HEK293 (cell line): ENCODE results near the gene MAMDC2.

Source experiments
- CTCF ChIA-PET: fragments of 350-600 bp; formaldehyde crosslinking; extraction: SDS; loops from one replicate; lab custom pipeline; 2021; ENCODE audit warnings: antibody characterized with exemption; lab: Yijun Ruan, JAX
- POLR2A ChIA-PET: fragments of 300-600 bp; formaldehyde crosslinking; extraction: SDS; loops from one replicate; lab custom pipeline; 2020; ENCODE audit warnings: antibody characterized with exemption, inconsistent platforms; lab: Yijun Ruan, JAX
- H3K27ac ChIP-seq: fragments of 200-500 bp; sonication (Bioruptor generic); 2 replicates; pipeline ENCODE4 v1.5.1; 2014; ENCODE audit warnings: low read depth, low read length, control low read depth, inconsistent platforms; ENCODE audit errors: extremely low read depth
- H3K36me3 ChIP-seq, 2 experiments: fragments of 200-500 bp in 1 of 2; sonication (Bioruptor generic) in 1 of 2; 1 replicate in 1 of 2; 2 replicates in 1 of 2; pipeline ENCODE4 v1.5.1; 2014 to 2017; ENCODE audit warnings: inconsistent platforms in 2 of 2, low read length in 2 of 2; ENCODE audit not compliant: control insufficient read depth in 2 of 2, insufficient read depth in 1 of 2
- H3K4me1 ChIP-seq: fragments of 200-500 bp; sonication (Bioruptor generic); 2 replicates; pipeline ENCODE4 v1.5.1; 2014; ENCODE audit warnings: mild to moderate bottlenecking, low read length, inconsistent platforms; ENCODE audit not compliant: control insufficient read depth, insufficient read depth
- H3K4me3 ChIP-seq: 2 replicates; pipeline ENCODE4 v1.5.1; 2011; ENCODE audit warnings: low read depth, mild to moderate bottlenecking, control low read depth, low read length, moderate library complexity
- H3K9me3 ChIP-seq: fragments of 200-500 bp; sonication (Bioruptor generic); 2 replicates; pipeline ENCODE4 v1.5.1; 2014; ENCODE audit warnings: low read depth, low read length, inconsistent platforms; ENCODE audit not compliant: control insufficient read depth, insufficient read depth
- BCL6B ChIP-seq: fragments of 450-650 bp; formaldehyde crosslinking; IDR thresholded peaks from 2 replicates; pipeline ENCODE4 v1.5.1; 2017; ENCODE audit warnings: missing biosample characterization, missing genetic modification characterization
- GLI4 ChIP-seq: fragments of 450-650 bp; formaldehyde crosslinking; IDR thresholded peaks from 2 replicates; pipeline ENCODE4 v1.5.1; 2016; ENCODE audit warnings: missing biosample characterization, missing genetic modification characterization
- KLF7 ChIP-seq: fragments of 450-650 bp; formaldehyde crosslinking; IDR thresholded peaks from 2 replicates; pipeline ENCODE4 v1.5.1; 2016; ENCODE audit warnings: missing biosample characterization, missing genetic modification characterization, borderline replicate concordance
- MZF1 ChIP-seq: fragments of 450-650 bp; formaldehyde crosslinking; IDR thresholded peaks from 2 replicates; pipeline ENCODE4 v1.5.1; 2017; ENCODE audit warnings: missing biosample characterization, missing genetic modification characterization, borderline replicate concordance
- PBX3 ChIP-seq: sonication (generic); formaldehyde crosslinking; IDR thresholded peaks from 2 replicates; pipeline ENCODE4 v1.8.1; 2022; ENCODE audit warnings: mild to moderate bottlenecking, moderate library complexity, missing genetic modification reagents
- PRDM2 ChIP-seq: fragments of 450-650 bp; formaldehyde crosslinking; IDR thresholded peaks from 2 replicates; pipeline ENCODE4 v1.5.1; 2016; ENCODE audit warnings: missing biosample characterization, missing genetic modification characterization, borderline replicate concordance
- REST ChIP-seq: fragments of 450-650 bp; formaldehyde crosslinking; IDR thresholded peaks from 2 replicates; pipeline ENCODE4 v1.5.1; 2016; ENCODE audit warnings: missing biosample characterization, missing genetic modification characterization
- ZFHX2 ChIP-seq: fragments of 450-650 bp; formaldehyde crosslinking; conservative IDR thresholded peaks from 2 replicates; pipeline ENCODE4 v1.5.1; 2016; ENCODE audit warnings: missing biosample characterization, missing genetic modification characterization
- ZNF354C ChIP-seq: fragments of 450-650 bp; formaldehyde crosslinking; IDR thresholded peaks from 2 replicates; pipeline ENCODE4 v1.5.1; 2016; ENCODE audit warnings: missing biosample characterization, missing genetic modification characterization, low read depth, borderline replicate concordance
- ZNF423 ChIP-seq: fragments of 450-650 bp; formaldehyde crosslinking; IDR thresholded peaks from 2 replicates; pipeline ENCODE4 v1.5.1; 2016; ENCODE audit warnings: missing biosample characterization, missing genetic modification characterization
- ZNF433 ChIP-seq: fragments of 450-650 bp; formaldehyde crosslinking; IDR thresholded peaks from 2 replicates; pipeline ENCODE4 v1.5.1; 2016; ENCODE audit warnings: missing biosample characterization, missing genetic modification characterization, low read depth
- ZNF777 ChIP-seq: fragments of 450-650 bp; formaldehyde crosslinking; IDR thresholded peaks from 2 replicates; pipeline ENCODE4 v1.5.1; 2017; ENCODE audit warnings: missing biosample characterization, missing genetic modification characterization, borderline replicate concordance
- ZNF792 ChIP-seq: fragments of 450-650 bp; formaldehyde crosslinking; IDR thresholded peaks from 2 replicates; pipeline ENCODE4 v1.5.1; 2016; ENCODE audit warnings: missing biosample characterization, missing genetic modification characterization

MAMDC2 gene

GRCh38 chr9:70085241-70085640, 41.6 kb downstream of the MAMDC2 start:
- H3K36me3 ChIP-seq = no peaks in the 10 kb centered on the region
- TF ChIP-seq REST (peak; percentile 87), ZNF433 (no peak), ZNF777 (tag by site-specific recombination) (no peak)
- TF ChIP-seq, all 188 proteins: peak for 1
- H3K27ac ChIP-seq = no peak overlapping the region
- POLR2A ChIA-PET = no interaction called here
- H3K4me3 ChIP-seq = no peak overlapping the region
- H3K4me1 ChIP-seq = peaks cover 7% of the 10 kb centered on the region; the same call in 1 of the 2 replicates
- CTCF ChIA-PET = interaction anchor here (0.7 to 2.4 kb wide), 4 partner anchors 26 to 114 kb away, joined by 3 to 14 read pairs (median 8); no protein-coding TSS in a partner anchor
- no peaks in the 10 kb centered on the region for H3K9me3 ChIP-seq

- no peak overlapping the region for H3K4me3 ChIP-seq
- H3K27ac ChIP-seq = no peak overlapping the region
- TF ChIP-seq MZF1 (no peak), BCL6B (tag by site-specific recombination) (no peak), GLI4 (no peak), ZNF423 (tag by site-specific recombination) (no peak), ZFHX2 (no peak), PRDM2 (no peak), PBX3 (CRISPR knock-in tag) (no peak), ZNF792 (tag by site-specific recombination) (no peak), REST (no peak), ZNF354C (tag by site-specific recombination) (no peak), KLF7 (tag by site-specific recombination) (no peak)
- H3K36me3 ChIP-seq = no peaks in the 10 kb centered on the region
- H3K9me3 ChIP-seq = no peaks in the 10 kb centered on the region
- H3K4me1 ChIP-seq = peaks cover 3% of the 10 kb centered on the region; the same call in 1 of the 2 replicates
- CTCF ChIA-PET = no interaction called here
- POLR2A ChIA-PET = no interaction called here
These were observed 47.5 kb downstream of the MAMDC2 start for GRCh38 chr9:70091103-70091502.
